ENCODE results near the gene HNRNPM.

- no peak for TF ChIP-seq CTCF (IDR thresholded peaks at IDR 0.05)
- TF ChIP-seq ZFX (IDR thresholded peaks at IDR 0.05; ENCODE audit: borderline replicate concordance) = no peak
Measured at GRCh38 chr19:8460516-8461298, 15.9 kb downstream of the HNRNPM start.
